Omental fat pad (tissue), 4 donors: ENCODE results near the gene DYRK1B. TPM values are rescaled to one million over a fixed set of nuclear protein-coding genes. Genes with fewer than 3 reads are reported as not detected.
"Not testable (repeated sequence)": the region's sequence is repeated elsewhere in the genome, so short reads cannot be mapped to it uniquely, and the experiment has no call there.

Experiments used
- ATAC-seq: fragments of 150-250 bp; one replicate; pipeline ENCODE4 v1.9.1; 2016; ENCODE audit warnings: mild to moderate bottlenecking, moderate library complexity; ENCODE audit not compliant: low FRiP score
- DNase-seq: peaks from one replicate; pipeline ENCODE4 v3.0.0-alpha.2; 2019; ENCODE audit warnings: low spot score
- total RNA-seq, 4 donors: library from RNA; depleted of rRNA; stranded (reverse); fragments of >200 nt; gene quantifications; one replicate each; pipeline ENCODE4 v1.1.0, GENCODE V29; 2016
- TF ChIP-seq, protein P1 (sequence below), 3 donors: fragments of 450-650 bp; IDR thresholded peaks; one replicate each; pipeline ENCODE4 v1.5.1; 2016 to 2017; ENCODE audit warnings: antibody characterized with exemption in 3 of 3, mild to moderate bottlenecking in 3 of 3, moderate library complexity in 2 of 3

The DYRK1B gene
- total RNA-seq, 4 donors from 2014 or later, result 4.6 to 9.9 (median 5.3) TPM

DNA sequence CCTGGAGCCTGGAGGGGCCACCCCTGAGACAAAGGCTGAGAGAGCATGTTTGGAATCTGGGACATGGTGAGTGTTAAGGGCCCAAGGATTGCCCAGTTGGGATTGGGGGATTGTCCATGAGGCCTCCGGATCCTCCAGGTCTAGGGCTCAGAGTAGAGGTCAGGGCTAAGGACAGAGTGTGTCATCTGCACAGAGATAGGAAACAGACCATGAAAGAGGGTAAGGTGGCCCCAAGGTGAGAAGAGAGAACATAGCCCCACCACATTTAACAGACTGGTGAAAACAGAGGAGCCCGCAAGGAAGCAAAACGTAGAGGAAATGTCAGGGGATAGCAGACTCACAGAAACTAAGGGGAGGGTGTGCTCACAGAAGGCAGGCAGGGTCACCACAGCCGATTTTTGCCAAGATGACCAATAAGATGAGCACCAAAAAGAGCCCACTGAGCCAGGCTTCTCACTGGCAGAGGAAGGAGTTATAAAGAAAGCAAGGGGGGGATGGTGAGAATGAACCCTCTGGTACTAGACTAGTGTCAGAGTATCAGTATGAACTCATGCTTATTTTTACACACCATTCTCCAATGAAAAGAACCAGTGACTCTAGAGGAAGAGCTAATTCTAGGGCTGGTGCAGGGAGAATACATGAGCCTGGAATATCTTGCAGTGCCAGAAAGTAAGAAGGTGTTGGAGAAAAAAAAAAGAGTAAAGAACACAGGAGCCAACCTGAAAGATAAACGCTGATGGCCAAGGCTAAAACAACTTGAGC lies 17.5 kb downstream of the DYRK1B start:
- ATAC-seq, result no peak
- DNase-seq, result no peak
- TF ChIP-seq, protein P1, sequence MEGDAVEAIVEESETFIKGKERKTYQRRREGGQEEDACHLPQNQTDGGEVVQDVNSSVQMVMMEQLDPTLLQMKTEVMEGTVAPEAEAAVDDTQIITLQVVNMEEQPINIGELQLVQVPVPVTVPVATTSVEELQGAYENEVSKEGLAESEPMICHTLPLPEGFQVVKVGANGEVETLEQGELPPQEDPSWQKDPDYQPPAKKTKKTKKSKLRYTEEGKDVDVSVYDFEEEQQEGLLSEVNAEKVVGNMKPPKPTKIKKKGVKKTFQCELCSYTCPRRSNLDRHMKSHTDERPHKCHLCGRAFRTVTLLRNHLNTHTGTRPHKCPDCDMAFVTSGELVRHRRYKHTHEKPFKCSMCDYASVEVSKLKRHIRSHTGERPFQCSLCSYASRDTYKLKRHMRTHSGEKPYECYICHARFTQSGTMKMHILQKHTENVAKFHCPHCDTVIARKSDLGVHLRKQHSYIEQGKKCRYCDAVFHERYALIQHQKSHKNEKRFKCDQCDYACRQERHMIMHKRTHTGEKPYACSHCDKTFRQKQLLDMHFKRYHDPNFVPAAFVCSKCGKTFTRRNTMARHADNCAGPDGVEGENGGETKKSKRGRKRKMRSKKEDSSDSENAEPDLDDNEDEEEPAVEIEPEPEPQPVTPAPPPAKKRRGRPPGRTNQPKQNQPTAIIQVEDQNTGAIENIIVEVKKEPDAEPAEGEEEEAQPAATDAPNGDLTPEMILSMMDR (IDR thresholded peaks at IDR 0.05), result no peak

DNA sequence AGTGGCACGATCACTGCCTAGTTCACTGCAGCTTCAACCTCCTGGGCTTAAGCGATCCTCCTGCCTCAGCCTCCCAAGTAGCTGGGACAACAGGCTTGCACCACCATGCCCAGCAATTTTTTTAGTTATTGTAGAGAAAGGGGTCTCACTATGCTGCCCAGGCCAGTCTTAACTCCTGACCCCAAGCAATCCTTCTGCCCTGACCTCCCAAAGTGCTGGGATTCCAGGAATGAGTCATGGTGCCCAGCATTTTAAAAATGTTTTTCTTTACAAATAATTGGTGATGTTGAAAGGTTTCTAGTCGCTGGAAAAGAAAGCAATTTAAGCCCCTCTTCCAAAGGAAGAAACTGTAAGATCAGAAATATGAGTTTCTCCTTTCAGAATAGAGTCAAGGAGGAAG lies 19.4 kb downstream of the DYRK1B start:
- ATAC-seq (no peak), DNase-seq (no peak)
- TF ChIP-seq, protein P1 (IDR thresholded peaks at IDR 0.05), result no peak

DNA sequence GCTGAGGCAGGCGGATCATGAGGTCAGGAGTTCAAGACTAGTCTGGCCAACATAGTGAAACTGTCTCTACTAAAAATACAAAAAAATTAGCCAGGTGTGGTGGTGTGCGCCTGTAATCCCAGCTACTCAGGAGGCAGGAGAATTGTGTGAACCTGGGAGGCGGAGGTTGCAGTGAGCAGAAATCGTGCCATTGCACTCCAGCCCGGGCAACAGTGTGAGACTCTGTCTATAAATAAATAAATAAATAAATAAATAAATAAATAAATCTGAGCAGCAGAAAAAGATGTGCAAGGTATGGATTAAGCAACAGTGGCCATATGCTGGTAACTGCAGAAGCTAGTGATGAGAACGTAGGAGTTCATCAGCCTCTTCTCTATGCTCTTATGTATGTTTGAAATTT lies 19.9 kb downstream of the DYRK1B start:
- ATAC-seq, DNase-seq: not testable (repeated sequence)

DNA sequence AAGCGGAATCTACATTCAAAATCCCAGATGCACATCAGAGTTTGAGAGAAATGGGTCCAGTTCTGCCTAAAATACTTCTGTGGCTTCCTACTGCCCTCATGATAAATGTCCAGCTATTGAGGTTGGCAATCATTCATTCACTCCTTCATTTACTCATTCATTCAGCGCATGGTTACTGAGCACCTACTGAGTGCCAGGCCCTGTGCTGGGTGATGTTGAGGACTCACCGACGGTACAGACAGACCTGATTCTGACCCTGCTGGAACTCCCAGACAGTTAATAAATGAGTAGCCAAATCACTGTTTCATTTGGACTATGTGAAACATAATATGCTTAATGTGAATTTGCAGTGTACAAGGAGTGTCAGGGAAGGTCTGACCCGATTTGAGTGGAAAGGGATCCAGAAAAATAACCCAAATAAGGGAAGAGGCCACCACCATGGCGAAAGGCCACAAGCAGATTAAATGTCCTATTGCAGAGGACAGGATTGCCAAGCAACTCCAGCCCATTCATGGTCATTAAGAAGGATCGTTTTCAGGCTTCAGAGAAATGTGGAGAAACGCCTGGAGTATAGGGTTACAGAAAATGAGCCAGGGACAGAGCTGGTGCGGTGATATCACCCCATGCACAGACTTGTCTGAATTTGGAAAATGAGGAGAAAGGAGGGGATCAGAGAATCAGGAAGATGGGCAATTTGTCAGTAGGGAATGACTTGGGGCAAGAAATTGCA lies 20.5 kb downstream of the DYRK1B start:
- TF ChIP-seq, protein P1 (IDR thresholded peaks at IDR 0.05), result no peak
- DNase-seq, result no peak
- no peak for ATAC-seq

DNA sequence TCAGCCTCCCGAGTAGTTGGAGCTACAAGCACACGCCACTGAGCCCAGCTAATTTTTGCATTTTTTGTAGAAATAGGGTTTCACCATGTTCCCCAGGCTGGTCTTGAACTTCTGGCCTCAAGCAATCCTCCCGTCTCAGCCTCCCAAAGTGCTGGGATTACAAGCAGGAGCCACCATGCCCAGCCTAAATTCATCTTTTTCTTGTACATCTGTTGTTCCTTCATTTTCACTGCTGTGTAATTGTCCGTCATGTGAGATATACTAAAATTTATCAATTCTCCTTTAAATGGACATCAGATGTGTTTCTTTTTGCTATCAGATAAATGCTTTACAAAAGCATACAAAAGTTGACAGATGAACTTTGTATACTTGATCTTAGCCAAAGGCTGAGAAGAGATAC lies 22.9 kb downstream of the DYRK1B start:
- no peak for DNase-seq
- no peak for ATAC-seq
- TF ChIP-seq, protein P1 (IDR thresholded peaks at IDR 0.05), result no peak

DNA sequence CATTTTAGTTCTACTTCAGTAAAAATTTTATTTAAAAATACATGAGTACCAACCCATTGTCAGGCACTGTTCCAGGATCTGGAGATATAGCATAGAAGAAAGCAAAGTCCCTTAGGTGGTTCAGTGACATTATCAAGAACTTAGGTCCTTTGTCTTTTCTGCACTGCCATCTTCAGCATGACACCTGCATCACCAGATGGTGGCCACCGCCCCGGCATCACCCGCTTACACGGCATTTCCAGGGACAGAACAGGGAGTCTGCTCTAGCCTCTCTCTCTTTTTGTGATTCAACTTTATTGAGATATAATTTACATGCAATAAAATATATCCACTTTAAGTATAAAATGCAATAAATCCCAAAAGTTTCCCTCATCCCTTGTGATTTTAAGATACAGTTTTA lies 23.5 kb downstream of the DYRK1B start:
- TF ChIP-seq, protein P1 (IDR thresholded peaks at IDR 0.05), result no peak
- ATAC-seq, result no peak
- DNase-seq, result no peak

DNA sequence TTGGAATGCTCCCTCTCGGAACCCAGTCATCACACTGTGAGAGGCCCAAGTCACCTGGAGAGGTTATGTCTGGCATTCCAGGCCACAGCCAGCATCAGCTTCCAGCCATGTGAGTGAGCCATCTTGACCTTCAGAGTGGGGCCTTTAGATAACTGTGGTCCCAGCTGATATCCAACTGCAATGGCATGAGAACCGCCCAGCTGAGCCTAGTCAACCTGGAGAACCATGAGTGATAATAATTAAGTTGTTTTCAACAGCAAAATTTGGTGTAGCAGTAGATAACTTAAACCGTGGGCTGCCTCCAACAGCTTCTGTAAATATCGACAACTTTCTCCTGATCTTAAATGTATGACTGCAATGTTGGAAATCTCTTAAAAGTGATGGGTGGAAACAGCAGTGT lies 24.6 kb downstream of the DYRK1B start:
- TF ChIP-seq, protein P1 (IDR thresholded peaks at IDR 0.05), result no peak
- no peak for ATAC-seq
- DNase-seq, result no peak

DNA sequence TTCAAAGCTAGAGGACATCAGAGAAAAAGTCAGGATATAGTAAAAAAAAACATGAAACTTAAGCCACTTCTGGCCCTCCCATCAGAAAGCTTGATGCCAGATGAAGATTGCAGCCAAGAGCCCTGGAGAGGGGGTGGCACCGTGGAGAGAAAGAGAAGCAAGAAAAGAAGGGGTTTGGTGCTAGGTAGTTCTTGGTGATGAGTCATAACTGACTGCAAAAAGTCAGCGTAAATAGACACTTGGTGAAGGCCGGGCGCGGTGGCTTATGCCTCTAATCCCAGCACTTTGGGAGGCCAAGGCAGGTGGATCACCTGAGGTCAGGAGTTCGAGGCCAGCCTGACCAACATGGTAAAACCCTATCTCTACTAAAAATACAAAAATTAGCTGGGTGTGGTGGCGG lies 25.3 kb downstream of the DYRK1B start:
- not testable (repeated sequence) for ATAC-seq, DNase-seq
